IMR-90 (cell line): ENCODE results near the gene CCHCR1. TPM values are rescaled to one million over a fixed set of nuclear protein-coding genes. Genes with fewer than 3 reads are reported as not detected.

Experiments
- ATAC-seq: fragments of 200-7000 bp; cut with Tn5 transposase; 2 replicates; pipeline ENCODE4 v1.9.1; 2020; ENCODE audit warnings: low read depth, mild to moderate bottlenecking, moderate library complexity
- BruUV-seq: library from RNA; stranded (reverse); fragments of 400-500 nt; replicated peaks from 2 replicates; lab custom pipeline; 2021; lab: Mats Ljungman, UMichigan
- CTCF ChIA-PET: fragments of 300-600 bp; formaldehyde crosslinking; extraction: SDS; loops from one replicate; lab custom pipeline; 2021; ENCODE audit warnings: antibody characterized with exemption; lab: Yijun Ruan, JAX
- POLR2A ChIA-PET: fragments of 300-600 bp; sonication (Branson Sonifier 250); formaldehyde crosslinking; loops from one replicate; lab custom pipeline; 2022; ENCODE audit warnings: antibody characterized with exemption; ENCODE audit not compliant: unreplicated experiment; lab: Charles Lee
- DNase-seq: peaks from one replicate; pipeline ENCODE4 v3.0.0; 2013
- H2AFZ ChIP-seq: replicated peaks from 2 replicates; pipeline ENCODE3; 2013; ENCODE audit warnings: low read length, mild to moderate bottlenecking; ENCODE audit not compliant: poor library complexity
- H2AK5ac ChIP-seq: 2 replicates; pipeline ENCODE4 v1.6.1; 2013; ENCODE audit warnings: low read depth, low read length, inconsistent platforms
- H2AK9ac ChIP-seq: replicated peaks from 2 replicates; pipeline ENCODE3; 2013; ENCODE audit warnings: mild to moderate bottlenecking, low read depth, low read length, moderate library complexity; ENCODE audit not compliant: poor library complexity
- H2BK120ac ChIP-seq: 2 replicates; pipeline ENCODE4 v1.6.1; 2013; ENCODE audit warnings: low read depth, low read length, inconsistent platforms
- H2BK15ac ChIP-seq: 3 replicates; pipeline ENCODE4 v1.6.1; 2013; ENCODE audit warnings: low read depth, low read length, inconsistent platforms
- H2BK20ac ChIP-seq: 2 replicates; pipeline ENCODE4 v1.6.1; 2013; ENCODE audit warnings: low read depth, mild to moderate bottlenecking, inconsistent platforms, low read length, moderate library complexity
- H2BK5ac ChIP-seq: 2 replicates; pipeline ENCODE4 v1.6.1; 2013; ENCODE audit warnings: mild to moderate bottlenecking, low read depth, low read length, inconsistent platforms; ENCODE audit not compliant: poor library complexity, severe bottlenecking
- H3K14ac ChIP-seq: replicated peaks from 2 replicates; pipeline ENCODE4 v1.6.1; 2013; ENCODE audit warnings: low read depth, low read length, inconsistent platforms
- H3K18ac ChIP-seq: 2 replicates; pipeline ENCODE4 v1.6.1; 2013; ENCODE audit warnings: low read depth, low read length, control low read depth
- H3K23ac ChIP-seq: 2 replicates; pipeline ENCODE4 v1.6.1; 2013; ENCODE audit warnings: low read depth, low read length, inconsistent platforms
- H3K27ac ChIP-seq: 2 replicates; pipeline ENCODE4 v1.5.1; 2013; ENCODE audit warnings: mild to moderate bottlenecking, control low read depth, low read length; ENCODE audit not compliant: insufficient read depth
- H3K27me3 ChIP-seq: 2 replicates; pipeline ENCODE4 v1.6.1; 2013; ENCODE audit warnings: low read length; ENCODE audit not compliant: control insufficient read depth, insufficient read depth
- H3K36me3 ChIP-seq: 2 replicates; pipeline ENCODE4 v1.6.1; 2013; ENCODE audit warnings: low read length, mixed read lengths; ENCODE audit not compliant: control insufficient read depth, insufficient read depth
- H3K4ac ChIP-seq: 2 replicates; pipeline ENCODE4 v1.6.1; 2013; ENCODE audit warnings: low read depth, low read length, inconsistent platforms
- H3K4me1 ChIP-seq: 2 replicates; pipeline ENCODE4 v1.6.1; 2013; ENCODE audit warnings: low read length, mixed read lengths; ENCODE audit not compliant: control insufficient read depth, insufficient read depth
- H3K4me2 ChIP-seq: 2 replicates; pipeline ENCODE4 v1.6.1; 2013; ENCODE audit warnings: low read depth, mild to moderate bottlenecking, control low read depth, low read length, moderate library complexity
- H3K4me3 ChIP-seq: 2 replicates; pipeline ENCODE4 v1.5.1; 2013; ENCODE audit warnings: low read depth, mild to moderate bottlenecking, control low read depth, low read length, moderate library complexity; ENCODE audit not compliant: insufficient read depth
- H3K56ac ChIP-seq: 2 replicates; pipeline ENCODE4 v1.6.1; 2013; ENCODE audit warnings: low read length, inconsistent platforms; ENCODE audit not compliant: insufficient read depth; ENCODE audit errors: extremely low read depth
- H3K79me1 ChIP-seq, 2 experiments: 2 replicates each; pipeline ENCODE4 v1.6.1; 2013; ENCODE audit warnings: low read length in 2 of 2, inconsistent platforms in 1 of 2, low read depth in 1 of 2
- H3K9ac ChIP-seq: 2 replicates; pipeline ENCODE4 v1.6.1; 2013; ENCODE audit warnings: low read depth, low read length, control low read depth
- H3K9me1 ChIP-seq: 2 replicates; pipeline ENCODE4 v1.6.1; 2013; ENCODE audit warnings: low read length, inconsistent platforms; ENCODE audit not compliant: insufficient read depth
- H3K9me3 ChIP-seq: 2 replicates; pipeline ENCODE4 v1.6.1; 2013; ENCODE audit warnings: low read length; ENCODE audit not compliant: control insufficient read depth, insufficient read depth
- H4K20me1 ChIP-seq: 2 replicates; pipeline ENCODE4 v1.6.1; 2013; ENCODE audit warnings: low read length, inconsistent platforms; ENCODE audit not compliant: insufficient read depth
- H4K5ac ChIP-seq: 2 replicates; pipeline ENCODE4 v1.6.1; 2013; ENCODE audit warnings: mild to moderate bottlenecking, low read depth, low read length, control low read depth
- H4K8ac ChIP-seq, 2 experiments: 2 replicates each; pipeline ENCODE4 v1.6.1; 2013; ENCODE audit warnings: low read depth in 2 of 2, low read length in 2 of 2, control low read depth in 1 of 2, inconsistent platforms in 1 of 2
- H4K91ac ChIP-seq: 2 replicates; pipeline ENCODE4 v1.6.1; 2013; ENCODE audit warnings: low read depth, low read length, inconsistent platforms; ENCODE audit not compliant: insufficient read depth
- CEBPB ChIP-seq: IDR thresholded peaks from 2 replicates; pipeline ENCODE4 v1.6.1; 2012; ENCODE audit warnings: low read depth, low read length, improper control_type of control experiment
- RAD21 ChIP-seq: IDR thresholded peaks from 2 replicates; pipeline ENCODE4 v1.6.1; 2012; ENCODE audit warnings: low read length, improper control_type of control experiment
- SMC3 ChIP-seq: fragments of 150-350 bp; IDR thresholded peaks from 2 replicates; pipeline ENCODE4 v1.6.1; 2016; ENCODE audit warnings: low read depth, mild to moderate bottlenecking, antibody characterized with exemption, low read length, moderate library complexity
- WGBS, 2 experiments: methylation state at CpG; one replicate each; pipeline versions ENCODE4 v1.1.5 to v1.1.7; 2013; ENCODE audit warnings: missing lambda C conversion rate in 2 of 2; ENCODE audit not compliant: insufficient read length in 1 of 2; ENCODE audit errors: extremely low coverage in 2 of 2; 5-methylcytosine and 5-hydroxymethylcytosine counted together
- dilution Hi-C: fragments of 300-500 bp; cut with HindIII; formaldehyde crosslinking; loops from one replicate; pipeline ENCODE4 v1.14.3; 2018; ENCODE audit warnings: low sequenced_read_pairs; ENCODE audit not compliant: unreplicated experiment
- in situ Hi-C: fragments of 300-500 bp; cut with MboI; formaldehyde crosslinking; loops from 3 replicates; pipeline ENCODE4 v1.14.3; 2019; ENCODE audit warnings: low sequenced_read_pairs, inconsistent platforms, mixed read lengths
- intact Hi-C: fragments of 100-400 bp; cut with micrococcal nuclease; formaldehyde crosslinking; loops from 2 replicates; pipeline ENCODE4 v1.10.0; 2022
- polyA plus RNA-seq, 3 experiments: library from polyadenylated mRNA; depleted of rRNA; stranded (reverse); fragments of >200 nt; gene quantifications; 2 replicates each; pipeline ENCODE4 v1.2.3, GENCODE V29; 2012; ENCODE audit warnings: low replicate concordance in 1 of 3
- total RNA-seq: library from RNA; depleted of rRNA; stranded (reverse); fragments of >200 nt; gene quantifications from 2 replicates; pipeline ENCODE4 v1.2.3, GENCODE V29; 2012
- TF ChIP-seq, protein P1 (sequence below): conservative IDR thresholded peaks from 2 replicates; pipeline ENCODE4 v1.5.1; 2012; ENCODE audit warnings: mild to moderate bottlenecking, low read depth, low read length, improper control_type of control experiment
- TF ChIP-seq, protein P2 (sequence below): fragments of 150-350 bp; IDR thresholded peaks from 2 replicates; pipeline ENCODE4 v1.6.1; 2016; ENCODE audit warnings: low read depth, mild to moderate bottlenecking, low read length, moderate library complexity, borderline replicate concordance

Gene CCHCR1
- total and polyA plus RNA-seq, 2 of the 4 experiments (the other 2 are of a cell fraction) = 13.1 to 22.0 TPM

DNA sequence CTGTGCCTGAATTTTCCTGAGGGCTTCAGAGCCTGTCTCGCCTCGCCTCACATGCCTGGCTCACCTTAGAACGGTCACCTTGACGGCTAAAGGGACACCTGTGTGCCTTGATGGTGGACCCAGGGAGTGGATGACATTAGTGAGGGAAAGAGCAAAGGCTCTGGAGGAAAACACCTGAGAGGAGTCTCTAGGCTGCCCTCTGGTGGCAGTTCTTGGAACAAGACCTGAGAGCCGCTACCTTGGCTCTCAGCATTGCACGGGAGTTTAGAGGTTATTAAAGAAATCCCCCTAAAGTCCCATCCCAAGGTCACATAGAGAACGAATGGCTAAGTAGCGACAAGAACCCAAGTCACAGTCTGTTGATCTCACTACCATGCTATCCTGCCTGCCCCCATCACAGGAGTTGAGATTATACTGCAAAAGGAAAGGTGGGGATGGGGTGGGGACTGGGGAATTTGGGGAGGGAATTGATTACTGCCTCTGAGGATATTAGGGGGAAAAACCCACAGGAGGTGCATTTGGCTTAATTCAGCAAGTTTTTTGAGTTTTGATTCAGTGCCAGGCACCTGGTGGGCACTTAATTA is 29.4 kb downstream of the CCHCR1 start:
- no peak overlapping the region for H3K18ac ChIP-seq
- no peak overlapping the region for H2BK120ac ChIP-seq
- H4K91ac ChIP-seq = no peak overlapping the region
- peak overlapping the region; percentile 89 for H2AK9ac ChIP-seq
- H4K20me1 ChIP-seq = no peaks in the 10 kb centered on the region; the same call in 1 of the 2 replicates
- H2AFZ ChIP-seq = peak overlapping the region; percentile 13
- no peak overlapping the region for H2BK15ac ChIP-seq
- H3K56ac ChIP-seq = no peak overlapping the region
- H3K4me1 ChIP-seq = peaks cover under 1% of the 10 kb centered on the region; the same call in 1 of the 2 replicates
- ATAC-seq (peak; percentile 70), DNase-seq (peak; percentile 24)
- TF ChIP-seq CEBPB (no peak), RAD21 (peak; percentile 53), SMC3 (peak; percentile 51)
- TF ChIP-seq, protein P1, sequence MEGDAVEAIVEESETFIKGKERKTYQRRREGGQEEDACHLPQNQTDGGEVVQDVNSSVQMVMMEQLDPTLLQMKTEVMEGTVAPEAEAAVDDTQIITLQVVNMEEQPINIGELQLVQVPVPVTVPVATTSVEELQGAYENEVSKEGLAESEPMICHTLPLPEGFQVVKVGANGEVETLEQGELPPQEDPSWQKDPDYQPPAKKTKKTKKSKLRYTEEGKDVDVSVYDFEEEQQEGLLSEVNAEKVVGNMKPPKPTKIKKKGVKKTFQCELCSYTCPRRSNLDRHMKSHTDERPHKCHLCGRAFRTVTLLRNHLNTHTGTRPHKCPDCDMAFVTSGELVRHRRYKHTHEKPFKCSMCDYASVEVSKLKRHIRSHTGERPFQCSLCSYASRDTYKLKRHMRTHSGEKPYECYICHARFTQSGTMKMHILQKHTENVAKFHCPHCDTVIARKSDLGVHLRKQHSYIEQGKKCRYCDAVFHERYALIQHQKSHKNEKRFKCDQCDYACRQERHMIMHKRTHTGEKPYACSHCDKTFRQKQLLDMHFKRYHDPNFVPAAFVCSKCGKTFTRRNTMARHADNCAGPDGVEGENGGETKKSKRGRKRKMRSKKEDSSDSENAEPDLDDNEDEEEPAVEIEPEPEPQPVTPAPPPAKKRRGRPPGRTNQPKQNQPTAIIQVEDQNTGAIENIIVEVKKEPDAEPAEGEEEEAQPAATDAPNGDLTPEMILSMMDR = peak; percentile 66
- TF ChIP-seq, protein P2, sequence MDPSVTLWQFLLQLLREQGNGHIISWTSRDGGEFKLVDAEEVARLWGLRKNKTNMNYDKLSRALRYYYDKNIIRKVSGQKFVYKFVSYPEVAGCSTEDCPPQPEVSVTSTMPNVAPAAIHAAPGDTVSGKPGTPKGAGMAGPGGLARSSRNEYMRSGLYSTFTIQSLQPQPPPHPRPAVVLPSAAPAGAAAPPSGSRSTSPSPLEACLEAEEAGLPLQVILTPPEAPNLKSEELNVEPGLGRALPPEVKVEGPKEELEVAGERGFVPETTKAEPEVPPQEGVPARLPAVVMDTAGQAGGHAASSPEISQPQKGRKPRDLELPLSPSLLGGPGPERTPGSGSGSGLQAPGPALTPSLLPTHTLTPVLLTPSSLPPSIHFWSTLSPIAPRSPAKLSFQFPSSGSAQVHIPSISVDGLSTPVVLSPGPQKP = no peak
- no peak overlapping the region for H3K4ac ChIP-seq
- ChIA-PET CTCF (interaction anchor here (1.0 kb wide), 1 partner anchor 64 kb away, joined by 3 read pairs; no protein-coding TSS in a partner anchor), POLR2A (no interaction called here)
- in situ Hi-C loops (no loop called here), intact Hi-C loops (no loop called here), dilution Hi-C loops (no loop called here)
- no TSS peak for BruUV-seq
- H3K9ac ChIP-seq = no peak overlapping the region
- 0% methylated on average over 2 of the region's 8 CpGs; no CpG with 5 or more reads in 1 of the 2 experiments for WGBS, 2 experiments
- H4K8ac ChIP-seq = no peak overlapping the region
- no peaks in the 10 kb centered on the region for H3K79me1 ChIP-seq
- no peak overlapping the region for H3K14ac ChIP-seq
- peak overlapping the region; percentile 66; the same call in 1 of the 2 replicates for H2AK5ac ChIP-seq
- H4K5ac ChIP-seq = no peak overlapping the region
- no peaks in the 10 kb centered on the region for H3K9me3 ChIP-seq
- no peak overlapping the region for H3K4me3 ChIP-seq
- peaks cover 11% of the 10 kb centered on the region for H3K27me3 ChIP-seq
- no peaks in the 10 kb centered on the region for H3K36me3 ChIP-seq
- H2BK20ac ChIP-seq = no peak overlapping the region
- H3K27ac ChIP-seq = no peak overlapping the region
- no peaks in the 10 kb centered on the region for H3K9me1 ChIP-seq
- H2BK5ac ChIP-seq = no peak overlapping the region
- H3K4me2 ChIP-seq = no peak overlapping the region
- H3K23ac ChIP-seq = no peak overlapping the region
